GM21528 (cell line): ENCODE measurements around the gene BPGM.

Experiments
- ATAC-seq: cut with Tn5 transposase; IDR thresholded peaks from one replicate; pipeline ENCODE4 v1.9.1; 2021; ENCODE audit warnings: mild to moderate bottlenecking, moderate library complexity; ENCODE audit not compliant: unreplicated experiment, low FRiP score

The BPGM gene

GRCh38 chr7:134714470-134715205 is 68.0 kb downstream of the BPGM start:
- no peak for ATAC-seq

- no peak for ATAC-seq
These were observed 71.7 kb downstream of the BPGM start for GRCh38 chr7:134718211-134718875.

GRCh38 chr7:134720091-134720935 is 73.7 kb downstream of the BPGM start:
- no peak for ATAC-seq

- no peak for ATAC-seq
These were observed 74.5 kb downstream of the BPGM start for GRCh38 chr7:134721171-134721570.

GRCh38 chr7:134722786-134723322 is 76.2 kb downstream of the BPGM start:
- no peak for ATAC-seq

- no peak for ATAC-seq
These were observed 77.2 kb downstream of the BPGM start for GRCh38 chr7:134723892-134724291.

- ATAC-seq: no peak
These were observed 78.0 kb downstream of the BPGM start for GRCh38 chr7:134724606-134725005.

- no peak for ATAC-seq
These were observed 79.9 kb downstream of the BPGM start for GRCh38 chr7:134726581-134726980.

GRCh38 chr7:134727711-134728110 is 81.1 kb downstream of the BPGM start:
- ATAC-seq: no peak
